ENCODE data around the gene ZC3H12A. TPM values are rescaled to one million over a fixed set of nuclear protein-coding genes. Genes with fewer than 3 reads are reported as not detected.
A peak's percentile ranks its signal among the peaks of the same experiment; 100 is the strongest.

The ZC3H12A gene
- total and polyA plus RNA-seq, 8 donors: 8.4 to 89.3 (median 29.0) TPM

- peak in 1 of 2 donors; percentile 41 for DNase-seq
- WGBS, 5 donors: 24 to 43% (median 32%) methylated on average over 5 of the region's 5 CpGs
- H3K36me3 ChIP-seq: no peaks in the 10 kb centered on the region
- H3K4me3 ChIP-seq: no peak overlapping the region
- no peak overlapping the region for H3K27ac ChIP-seq
- no peak for TF ChIP-seq EP300 (IDR thresholded peaks at IDR 0.05)
- no peak for TF ChIP-seq POLR2AphosphoS5 (IDR thresholded peaks at IDR 0.05)
- no peak for TF ChIP-seq CTCF (IDR thresholded peaks at IDR 0.05)
- H3K9me3 ChIP-seq: no peaks in the 10 kb centered on the region
- intact Hi-C loops (cut with DNase I; ENCODE audit: low total_unique reads): no loop called here
- H3K27me3 ChIP-seq: peaks cover 0 to 61% (median 26%) of the 10 kb centered on the region in 3 donors
- peaks cover 0 to 18% (median 6%) of the 10 kb centered on the region in 4 donors for H3K4me1 ChIP-seq
Measured at GRCh38 chr1:37449936-37450335, 24.4 kb upstream of the ZC3H12A start.

GRCh38 chr1:37452416-37452815 is 22.0 kb upstream of the ZC3H12A start:
- Histone ChIP-seq H3K4me3 (no peak overlapping the region), H3K36me3 (no peaks in the 10 kb centered on the region), H3K4me1 (peaks cover 0 to 23% (median 10%) of the 10 kb centered on the region in 4 donors), H3K9me3 (no peaks in the 10 kb centered on the region), H3K27ac (peak overlapping the region in 1 of 5 donors; percentile 25), H3K27me3 (peaks cover 0 to 44% (median 20%) of the 10 kb centered on the region in 3 donors)
- TF ChIP-seq CTCF (IDR thresholded peaks at IDR 0.05): no peak
- no peak for TF ChIP-seq POLR2AphosphoS5 (IDR thresholded peaks at IDR 0.05)
- TF ChIP-seq EP300 (IDR thresholded peaks at IDR 0.05): no peak
- TF ChIP-seq POLR2A (IDR thresholded peaks at IDR 0.05): no peak
- no peak for DNase-seq
- intact Hi-C loops (cut with DNase I; ENCODE audit: low total_unique reads): no loop called here
- 56 to 71% (median 63%) methylated on average over 5 to 6 of the region's 6 CpGs for WGBS, 5 donors

GRCh38 chr1:37453647-37454046 is 20.7 kb upstream of the ZC3H12A start:
- Histone ChIP-seq H3K36me3 (no peaks in the 10 kb centered on the region), H3K9me3 (no peaks in the 10 kb centered on the region), H3K4me1 (peaks cover 0 to 23% (median 10%) of the 10 kb centered on the region in 4 donors), H3K27me3 (peaks cover 0 to 31% (median 9%) of the 10 kb centered on the region in 3 donors), H3K27ac (no peak overlapping the region), H3K4me3 (no peak overlapping the region)
- 74 to 88% (median 79%) methylated on average over 7 of the region's 7 CpGs for WGBS, 5 donors
- intact Hi-C loops (cut with DNase I; ENCODE audit: low total_unique reads): no loop called here
- TF ChIP-seq POLR2AphosphoS5 (IDR thresholded peaks at IDR 0.05) (no peak), POLR2A (IDR thresholded peaks at IDR 0.05) (no peak), CTCF (IDR thresholded peaks at IDR 0.05) (no peak), EP300 (IDR thresholded peaks at IDR 0.05) (no peak)
- no peak for DNase-seq

GRCh38 chr1:37455516-37455915 is 18.9 kb upstream of the ZC3H12A start:
- DNase-seq: no peak
- Histone ChIP-seq H3K4me1 (peaks cover 0 to 17% (median 10%) of the 10 kb centered on the region in 4 donors), H3K4me3 (no peak overlapping the region), H3K9me3 (no peaks in the 10 kb centered on the region), H3K27me3 (peaks cover 0 to 13% (median 0%) of the 10 kb centered on the region in 3 donors), H3K27ac (peak overlapping the region in 4 of 5 donors; percentile 37 to 55 (median 44)), H3K36me3 (no peaks in the 10 kb centered on the region)
- TF ChIP-seq CTCF (IDR thresholded peaks at IDR 0.05) (no peak), POLR2AphosphoS5 (IDR thresholded peaks at IDR 0.05) (no peak), EP300 (IDR thresholded peaks at IDR 0.05) (no peak), POLR2A (IDR thresholded peaks at IDR 0.05) (no peak)
- intact Hi-C loops (cut with DNase I; ENCODE audit: low total_unique reads): no loop called here
- WGBS, 5 donors: 91 to 94% (median 93%) methylated on average over 10 of the region's 10 CpGs
